SH-SY5Y (cell line): Measurements from ENCODE around the gene LELP1.

ENCODE experiments used
- GATA2 ChIP-seq: IDR thresholded peaks from 2 replicates; pipeline ENCODE4 v1.6.1; 2011; ENCODE audit warnings: mild to moderate bottlenecking, low read depth, low read length
- GATA3 ChIP-seq: IDR thresholded peaks from 2 replicates; pipeline ENCODE4 v1.6.1; 2011; ENCODE audit warnings: low read depth, mild to moderate bottlenecking, low read length, moderate library complexity

Gene LELP1

GRCh38 chr1:153251087-153251486 is 47.9 kb downstream of the LELP1 start:
- no peak for TF ChIP-seq GATA2
- TF ChIP-seq GATA3, result no peak

DNA sequence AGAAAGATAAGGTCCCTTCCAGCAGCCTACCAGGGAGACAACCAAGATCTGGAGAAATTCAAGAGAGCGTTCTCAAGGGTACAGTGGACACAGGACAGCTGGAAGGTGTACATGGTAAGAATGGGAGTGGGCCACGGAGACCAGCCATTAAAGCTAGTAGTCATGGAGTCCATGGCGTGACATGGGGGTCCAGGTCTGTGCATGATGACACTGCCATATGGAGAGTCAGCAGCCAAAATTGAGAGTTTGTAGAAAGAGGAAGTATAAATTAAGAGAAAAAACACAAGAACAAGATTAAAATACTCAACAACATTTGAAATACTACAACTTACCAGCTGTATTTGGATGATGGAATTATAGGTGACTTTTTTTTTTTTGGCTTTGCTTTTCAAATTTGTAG is 48.3 kb downstream of the LELP1 start:
- TF ChIP-seq GATA3 (no peak), GATA2 (no peak)

GRCh38 chr1:153251988-153252387 is 48.8 kb downstream of the LELP1 start:
- TF ChIP-seq GATA3, result no peak
- TF ChIP-seq GATA2, result no peak

DNA sequence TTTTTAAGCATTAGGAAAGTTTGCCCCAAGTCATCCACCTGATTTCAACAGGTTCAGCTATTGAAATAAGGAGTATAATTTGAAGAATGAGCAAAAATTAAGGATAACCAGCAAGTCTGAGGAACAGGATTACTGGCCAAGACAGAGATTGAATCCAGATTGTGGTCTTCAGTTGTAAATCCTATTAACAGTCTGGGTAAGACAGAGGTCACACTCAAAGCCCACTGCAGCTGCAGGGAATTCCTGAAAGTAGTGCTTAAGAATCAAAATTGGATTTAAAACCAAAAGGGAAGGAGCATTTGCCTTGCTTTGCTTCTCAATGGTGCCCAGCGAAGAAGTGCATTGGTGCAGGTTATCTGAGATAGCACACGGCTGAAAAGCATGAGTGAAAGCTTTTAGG is 49.8 kb downstream of the LELP1 start:
- no peak for TF ChIP-seq GATA3
- no peak for TF ChIP-seq GATA2

GRCh38 chr1:153253693-153254092 is 50.5 kb downstream of the LELP1 start:
- TF ChIP-seq GATA3 (no peak), GATA2 (no peak)
